HCT116 (cell line): ENCODE measurements around the gene PCNX1. TPM values are rescaled to one million over a fixed set of nuclear protein-coding genes. Genes with fewer than 3 reads are reported as not detected.

Experiments
- ATAC-seq: fragments of 200-7000 bp; cut with Tn5 transposase; 2 replicates; pipeline ENCODE4 v1.9.1; 2020; ENCODE audit warnings: mild to moderate bottlenecking, moderate library complexity
- BruUV-seq: library from RNA; stranded (reverse); fragments of 400-500 nt; replicated peaks from 2 replicates; lab custom pipeline; 2021; lab: Mats Ljungman, UMichigan
- CTCF ChIA-PET: fragments of 300-600 bp; sonication (Branson Sonifier 250); formaldehyde crosslinking; loops from one replicate; lab custom pipeline; 2021; ENCODE audit warnings: antibody characterized with exemption; lab: Charles Lee
- POLR2A ChIA-PET: fragments of 300-600, 350-600 bp; sonication (Branson Sonifier 250); formaldehyde crosslinking; loops from one replicate; lab custom pipeline; 2021; ENCODE audit warnings: antibody characterized with exemption; lab: Charles Lee
- RAD21 ChIA-PET, 2 experiments: fragments of 300-600 bp; sonication (Branson Sonifier 250); formaldehyde crosslinking; loops; one replicate each; lab custom pipeline; 2023; ENCODE audit warnings: low total read pairs in 2 of 2; ENCODE audit not compliant: uncharacterized antibody in 2 of 2, unreplicated experiment in 2 of 2, low non-redundant PET in 1 of 2; lab: Charles Lee
- DNase-seq: peaks from one replicate; pipeline ENCODE4 v3.0.0-alpha.2; 2010; ENCODE audit warnings: low read depth, low spot score
- H2AFZ ChIP-seq: fragments of 200-600 bp; shearing (Covaris generic), sonication (generic); 2 replicates; pipeline ENCODE4 v1.6.1; 2017; ENCODE audit warnings: low read depth, mixed run types, mixed read lengths, antibody characterized with exemption, low read length; ENCODE audit not compliant: poor library complexity, severe bottlenecking
- H3K27ac ChIP-seq: 2 replicates; pipeline ENCODE4 v1.5.1; 2012; ENCODE audit warnings: low read depth, low read length
- H3K27me3 ChIP-seq: fragments of 200-600 bp; sonication (generic); 2 replicates; pipeline ENCODE4 v1.6.1; 2016; ENCODE audit warnings: mixed run types, low read length, mixed read lengths; ENCODE audit not compliant: insufficient read depth
- H3K36me3 ChIP-seq, 2 experiments: fragments of 200-500 bp in 1 of 2; fragments of 200-600 bp in 1 of 2; sonication (Bioruptor generic) in 1 of 2; sonication (generic) in 1 of 2; 2 replicates each; pipeline versions ENCODE4 v1.5.1 to v1.6.1; 2014 to 2016; ENCODE audit warnings: low read length in 2 of 2, inconsistent platforms in 1 of 2, mixed read lengths in 1 of 2, mixed run types in 1 of 2; ENCODE audit not compliant: insufficient read depth in 2 of 2, control insufficient read depth in 1 of 2
- H3K4me1 ChIP-seq, 2 experiments: fragments of 200-600 bp in 1 of 2; sonication (generic) in 1 of 2; 2 replicates each; pipeline versions ENCODE4 v1.5.1 to v1.6.1; 2012 to 2017; ENCODE audit warnings: low read length in 2 of 2, inconsistent platforms in 1 of 2, mild to moderate bottlenecking in 1 of 2, mixed read lengths in 1 of 2, mixed run types in 1 of 2, moderate library complexity in 1 of 2; ENCODE audit not compliant: insufficient read depth in 2 of 2, control insufficient read depth in 1 of 2
- H3K4me2 ChIP-seq: fragments of 200-600 bp; sonication (generic); 2 replicates; pipeline ENCODE4 v1.6.1; 2017; ENCODE audit warnings: mixed run types, low read length, mixed read lengths
- H3K4me3 ChIP-seq, 2 experiments: fragments of 200-600 bp in 1 of 2; sonication (generic) in 1 of 2; replicated peaks in 1 of 2; 2 replicates each; pipeline ENCODE4 v1.5.1; 2011 to 2016; ENCODE audit warnings: low read length in 2 of 2, control low read depth in 1 of 2, low read depth in 1 of 2, mild to moderate bottlenecking in 1 of 2, mixed read lengths in 1 of 2, mixed run types in 1 of 2
- H3K79me2 ChIP-seq: fragments of 200-600 bp; sonication (generic); 2 replicates; pipeline ENCODE4 v1.6.1; 2017; ENCODE audit warnings: mild to moderate bottlenecking, mixed run types, low read length, moderate library complexity, mixed read lengths; ENCODE audit not compliant: insufficient read depth
- H3K9ac ChIP-seq: fragments of 200-600 bp; sonication (generic); 2 replicates; pipeline ENCODE4 v1.6.1; 2016; ENCODE audit warnings: low read length, mixed read lengths
- H3K9me2 ChIP-seq: fragments of 200-600 bp; sonication (generic), shearing (Covaris generic); 2 replicates; pipeline ENCODE4 v1.6.1; 2017; ENCODE audit warnings: mixed run types, mild to moderate bottlenecking, moderate library complexity; ENCODE audit not compliant: insufficient read depth
- H3K9me3 ChIP-seq, 2 experiments: fragments of 200-500 bp in 1 of 2; fragments of 200-600 bp in 1 of 2; sonication (Bioruptor generic) in 1 of 2; sonication (generic) in 1 of 2; 2 replicates each; pipeline ENCODE4 v1.6.1; 2014 to 2017; ENCODE audit warnings: low read length in 2 of 2, mixed read lengths in 2 of 2, inconsistent platforms in 1 of 2, low read depth in 1 of 2, mild to moderate bottlenecking in 1 of 2, mixed run types in 1 of 2, moderate library complexity in 1 of 2; ENCODE audit not compliant: control insufficient read depth in 1 of 2, insufficient read depth in 1 of 2
- H4K20me1 ChIP-seq: fragments of 200-600 bp; sonication (generic), shearing (Covaris generic); 2 replicates; pipeline ENCODE4 v1.6.1; 2017; ENCODE audit warnings: mixed run types, mild to moderate bottlenecking, moderate library complexity; ENCODE audit not compliant: insufficient read depth
- EGR1 ChIP-seq: IDR thresholded peaks from 2 replicates; pipeline ENCODE4 v1.6.1; 2012; ENCODE audit warnings: low read depth
- EZH2 ChIP-seq: fragments of 200-600 bp; sonication (generic); IDR thresholded peaks from 2 replicates; pipeline ENCODE4 v1.6.1; 2017; ENCODE audit warnings: antibody characterized with exemption, mixed run types
- JUND ChIP-seq: IDR thresholded peaks from 2 replicates; pipeline ENCODE4 v1.6.1; 2012
- POLR2A ChIP-seq: IDR thresholded peaks from 2 replicates; pipeline ENCODE4 v1.7.0; 2011; ENCODE audit warnings: borderline replicate concordance; ENCODE audit not compliant: insufficient read depth, insufficient read length; ENCODE audit errors: extremely low read depth
- POLR2AphosphoS5 ChIP-seq: IDR thresholded peaks from 2 replicates; pipeline ENCODE4 v1.6.1; 2011; ENCODE audit warnings: mild to moderate bottlenecking, low read depth, low read length, moderate library complexity
- SIN3A ChIP-seq: IDR thresholded peaks from 2 replicates; pipeline ENCODE4 v1.6.1; 2012; ENCODE audit warnings: low read depth
- SRF ChIP-seq: IDR thresholded peaks from 2 replicates; pipeline ENCODE4 v1.6.1; 2012; ENCODE audit warnings: low read depth
- ZFX ChIP-seq: fragments of 450-650 bp; IDR thresholded peaks from 2 replicates; pipeline ENCODE4 v1.6.1; 2017
- ZNF274 ChIP-seq: fragments of 200-500 bp; sonication (Bioruptor generic); IDR thresholded peaks from 2 replicates; pipeline ENCODE4 v1.6.1; 2014; ENCODE audit warnings: mild to moderate bottlenecking, low read depth, low read length, inconsistent platforms
- intact Hi-C: fragments of 100-400 bp; cut with micrococcal nuclease; formaldehyde crosslinking; loops from 2 replicates; pipeline ENCODE4 v1.10.0; 2022
- total RNA-seq: library from RNA; stranded (reverse); gene quantifications from one replicate; pipeline ENCODE4 v1.2.1, GENCODE V29; 2021; ENCODE audit not compliant: unreplicated experiment
- TF ChIP-seq, protein P1 (sequence below): IDR thresholded peaks from 2 replicates; pipeline ENCODE4 v1.6.1; 2011; ENCODE audit warnings: mild to moderate bottlenecking, low read length, moderate library complexity; ENCODE audit not compliant: insufficient replicate concordance; ENCODE audit errors: extremely low read depth
- TF ChIP-seq, protein P2 (sequence below): IDR thresholded peaks from 2 replicates; pipeline ENCODE4 v1.6.1; 2012
- TF ChIP-seq, protein P3 (sequence below): IDR thresholded peaks from 2 replicates; pipeline ENCODE4 v1.6.1; 2012

The PCNX1 gene
- total RNA-seq, 1 experiment from 2014 or later = 52.2 TPM

DNA sequence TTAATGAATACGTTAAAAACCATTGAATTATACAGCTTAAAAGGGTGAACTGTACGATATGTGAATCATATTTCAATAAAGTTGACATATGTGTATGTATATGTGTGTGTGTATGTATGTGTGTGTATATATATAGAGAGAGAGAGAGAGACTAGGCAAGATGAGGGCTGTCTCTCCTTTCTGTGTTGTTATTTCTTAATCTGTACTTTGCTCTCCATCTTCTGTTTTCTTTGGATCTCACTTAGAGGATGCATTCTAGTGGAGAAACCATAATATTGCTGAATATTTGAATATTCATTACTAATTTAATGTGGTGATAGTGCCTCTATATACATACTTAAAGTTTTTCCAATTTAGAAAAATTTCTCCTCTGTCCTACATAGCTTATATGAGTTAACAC, 50.5 kb downstream of the PCNX1 start:
- ChIA-PET CTCF (interaction anchor here (1.1 kb wide), 1 partner anchor 15 kb away, joined by 4 read pairs; no protein-coding TSS in a partner anchor), RAD21 (no interaction called here), POLR2A (no interaction called here)
- no peak overlapping the region for H3K4me3 ChIP-seq
- no peak for DNase-seq
- H3K36me3 ChIP-seq = no peaks in the 10 kb centered on the region; a peak in 1 of 4 replicates
- no peak overlapping the region for H3K4me2 ChIP-seq
- TF ChIP-seq EZH2 = no peak
- no peak for TF ChIP-seq SRF
- no peak for TF ChIP-seq SIN3A
- TF ChIP-seq, protein P1, sequence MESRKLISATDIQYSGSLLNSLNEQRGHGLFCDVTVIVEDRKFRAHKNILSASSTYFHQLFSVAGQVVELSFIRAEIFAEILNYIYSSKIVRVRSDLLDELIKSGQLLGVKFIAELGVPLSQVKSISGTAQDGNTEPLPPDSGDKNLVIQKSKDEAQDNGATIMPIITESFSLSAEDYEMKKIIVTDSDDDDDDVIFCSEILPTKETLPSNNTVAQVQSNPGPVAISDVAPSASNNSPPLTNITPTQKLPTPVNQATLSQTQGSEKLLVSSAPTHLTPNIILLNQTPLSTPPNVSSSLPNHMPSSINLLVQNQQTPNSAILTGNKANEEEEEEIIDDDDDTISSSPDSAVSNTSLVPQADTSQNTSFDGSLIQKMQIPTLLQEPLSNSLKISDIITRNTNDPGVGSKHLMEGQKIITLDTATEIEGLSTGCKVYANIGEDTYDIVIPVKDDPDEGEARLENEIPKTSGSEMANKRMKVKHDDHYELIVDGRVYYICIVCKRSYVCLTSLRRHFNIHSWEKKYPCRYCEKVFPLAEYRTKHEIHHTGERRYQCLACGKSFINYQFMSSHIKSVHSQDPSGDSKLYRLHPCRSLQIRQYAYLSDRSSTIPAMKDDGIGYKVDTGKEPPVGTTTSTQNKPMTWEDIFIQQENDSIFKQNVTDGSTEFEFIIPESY = no peak
- TF ChIP-seq POLR2A = no peak
- no peak for TF ChIP-seq ZFX
- no peak for TF ChIP-seq EGR1
- TF ChIP-seq POLR2AphosphoS5 = no peak
- TF ChIP-seq, protein P2, sequence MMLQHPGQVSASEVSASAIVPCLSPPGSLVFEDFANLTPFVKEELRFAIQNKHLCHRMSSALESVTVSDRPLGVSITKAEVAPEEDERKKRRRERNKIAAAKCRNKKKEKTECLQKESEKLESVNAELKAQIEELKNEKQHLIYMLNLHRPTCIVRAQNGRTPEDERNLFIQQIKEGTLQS = no peak
- no peak for TF ChIP-seq JUND
- TF ChIP-seq, protein P3, sequence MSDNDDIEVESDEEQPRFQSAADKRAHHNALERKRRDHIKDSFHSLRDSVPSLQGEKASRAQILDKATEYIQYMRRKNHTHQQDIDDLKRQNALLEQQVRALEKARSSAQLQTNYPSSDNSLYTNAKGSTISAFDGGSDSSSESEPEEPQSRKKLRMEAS = no peak
- TF ChIP-seq ZNF274 = no peak
- H3K4me1 ChIP-seq = no peaks in the 10 kb centered on the region
- H2AFZ ChIP-seq = no peak overlapping the region
- no peak overlapping the region for H3K9ac ChIP-seq
- no peak for ATAC-seq
- intact Hi-C loops = loop anchor here (5.0 to 10.0 kb wide), 2 partner anchors 50 to 243 kb away; partner anchors contain the start of gene PCNX1
- no peaks in the 10 kb centered on the region for H3K9me2 ChIP-seq
- no peak overlapping the region for H3K27ac ChIP-seq
- no peaks in the 10 kb centered on the region for H3K27me3 ChIP-seq
- no TSS peak for BruUV-seq
- no peaks in the 10 kb centered on the region for H4K20me1 ChIP-seq
- peaks cover 35% of the 10 kb centered on the region for H3K79me2 ChIP-seq
- no peaks in the 10 kb centered on the region for H3K9me3 ChIP-seq
